Jurkat, Clone E6-1 (cell line): ENCODE data around the gene TAF11.
"Not testable (repeated sequence)": the region's sequence is repeated elsewhere in the genome, so short reads cannot be mapped to it uniquely, and the experiment has no call there.

Source experiments
- DNase-seq: peaks from one replicate; pipeline ENCODE4 v3.0.0-alpha.2; 2011; ENCODE audit warnings: low read depth, low spot score
- H3K4me3 ChIP-seq: 2 replicates; pipeline ENCODE4 v1.5.1; 2011; ENCODE audit warnings: mild to moderate bottlenecking, low read length, control low read depth, moderate library complexity

Gene TAF11

DNA sequence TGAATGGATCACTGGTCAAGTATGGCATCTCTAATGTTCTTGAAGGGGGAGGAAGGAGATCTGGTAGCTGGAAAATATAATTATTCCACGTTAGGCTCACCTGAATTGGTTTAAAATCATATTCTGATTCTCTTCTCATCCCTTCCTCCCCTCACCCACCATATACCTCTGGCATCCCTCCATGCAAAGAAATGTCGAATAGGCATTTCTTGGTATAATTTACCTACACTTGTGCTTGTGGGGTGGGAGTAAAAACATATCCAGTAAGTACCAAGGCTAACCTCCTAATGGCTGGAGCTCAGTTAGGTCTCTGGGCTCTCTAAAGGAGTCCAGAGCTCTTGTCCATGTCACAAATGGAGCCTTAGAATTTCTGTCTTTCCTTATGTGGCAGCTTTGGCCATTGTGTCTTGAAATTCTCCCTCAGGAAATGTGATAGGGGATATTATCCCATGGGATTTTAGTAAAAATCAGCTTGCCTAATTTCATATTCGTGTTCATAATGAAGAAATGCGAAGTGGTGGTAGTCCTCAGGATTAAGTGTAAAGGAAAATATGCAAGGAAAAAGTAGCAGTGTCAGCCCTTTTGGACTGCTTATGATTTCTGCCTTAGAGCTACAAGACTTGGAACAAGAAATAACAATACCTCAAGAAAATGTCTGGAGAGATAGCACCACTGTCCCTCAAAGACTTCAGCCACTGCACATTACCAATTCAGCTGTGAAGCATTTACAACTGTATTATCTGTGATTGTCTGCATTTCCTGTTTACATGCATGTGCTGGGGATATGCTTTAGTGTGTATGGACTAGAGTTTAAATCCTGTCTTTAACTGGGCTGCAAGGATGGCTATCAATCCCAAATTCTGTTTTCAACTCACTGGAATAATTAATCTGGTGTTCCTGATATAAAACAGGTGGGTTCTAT lies 12.3 kb downstream of the TAF11 start:
- DNase-seq: no peak
- H3K4me3 ChIP-seq: no peak overlapping the region

- DNase-seq: no peak
- H3K4me3 ChIP-seq: no peak overlapping the region
Measured at GRCh38 chr6:34872332-34872731, 15.5 kb downstream of the TAF11 start.

DNA sequence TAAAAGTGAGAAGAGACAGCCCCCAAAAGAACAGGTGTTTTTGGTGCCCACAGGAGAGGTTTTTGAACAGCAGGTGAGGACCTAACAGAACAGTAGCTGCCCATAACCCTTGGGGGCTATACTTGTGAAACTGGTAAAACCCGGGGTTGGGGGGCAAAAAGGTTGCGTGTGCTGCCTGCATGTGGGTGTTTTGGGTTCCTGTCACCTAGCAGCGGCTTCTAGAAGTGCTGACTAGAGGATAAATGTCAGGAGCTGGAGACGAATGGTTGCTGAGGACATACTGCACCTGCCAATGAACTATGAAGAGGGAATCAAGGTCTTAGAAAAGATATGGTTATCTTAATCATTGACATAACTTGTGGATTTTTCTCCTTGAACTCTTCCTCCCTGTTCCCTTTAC lies 16.0 kb downstream of the TAF11 start:
- DNase-seq: no peak
- no peak overlapping the region for H3K4me3 ChIP-seq

DNA sequence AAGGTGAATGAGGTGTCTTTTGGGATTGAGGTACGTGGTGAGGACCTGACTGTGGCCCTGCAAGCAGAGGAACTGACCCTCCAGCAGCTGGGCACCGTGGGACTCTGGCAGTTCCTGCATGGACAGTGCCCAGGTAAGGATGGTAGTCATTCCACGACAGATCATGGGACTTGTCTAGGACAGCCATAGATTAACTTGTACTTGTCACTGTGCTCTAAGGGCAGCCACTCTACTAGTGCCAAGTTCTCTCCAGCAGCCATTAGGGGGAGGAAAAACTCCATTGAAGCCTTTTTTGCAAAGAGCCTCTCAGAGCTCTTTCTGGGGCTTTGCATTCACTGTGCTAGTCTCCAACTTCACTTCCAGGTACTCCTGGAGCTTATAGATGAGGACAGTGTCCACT lies 20.4 kb downstream of the TAF11 start:
- no peak overlapping the region for H3K4me3 ChIP-seq
- DNase-seq: no peak

DNA sequence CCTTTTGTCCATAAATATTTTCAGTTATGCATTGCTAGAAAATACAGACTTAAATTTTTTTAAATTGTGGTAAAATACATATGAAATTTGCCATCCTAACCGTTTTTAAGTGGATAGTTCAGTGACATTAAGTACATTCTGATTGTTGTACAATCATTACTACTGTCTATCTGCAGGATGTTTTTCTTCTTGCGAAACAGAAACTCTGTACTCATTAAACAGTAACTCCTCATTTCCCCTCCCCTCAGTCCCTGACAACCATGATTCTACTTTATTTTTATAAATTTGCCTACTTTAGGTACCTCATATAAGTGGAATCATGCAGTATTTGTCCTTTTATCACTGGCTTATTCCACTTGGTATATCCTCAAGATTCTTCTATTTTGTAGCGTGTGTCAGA lies 21.3 kb downstream of the TAF11 start:
- H3K4me3 ChIP-seq: no peak overlapping the region
- DNase-seq: no peak

DNA sequence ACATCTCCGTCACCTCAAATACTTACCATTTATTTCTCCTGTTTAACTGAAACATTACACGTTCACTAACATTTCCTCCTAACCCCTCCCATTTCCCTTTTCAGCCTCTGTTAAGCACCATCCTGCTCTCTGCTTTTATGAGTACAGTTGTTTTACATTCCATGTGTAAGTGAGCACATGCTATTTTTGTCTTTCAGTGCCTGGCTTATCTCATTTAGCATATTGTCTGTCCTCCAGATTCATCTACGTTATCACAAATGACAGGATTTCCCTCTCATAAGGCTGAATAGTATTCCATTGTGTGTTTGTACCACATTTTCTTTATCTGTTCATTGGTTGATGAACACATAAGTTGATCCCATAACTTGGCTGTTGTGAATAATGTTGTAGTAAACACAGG lies 22.7 kb downstream of the TAF11 start:
- H3K4me3 ChIP-seq: no peak overlapping the region
- no peak for DNase-seq

DNA sequence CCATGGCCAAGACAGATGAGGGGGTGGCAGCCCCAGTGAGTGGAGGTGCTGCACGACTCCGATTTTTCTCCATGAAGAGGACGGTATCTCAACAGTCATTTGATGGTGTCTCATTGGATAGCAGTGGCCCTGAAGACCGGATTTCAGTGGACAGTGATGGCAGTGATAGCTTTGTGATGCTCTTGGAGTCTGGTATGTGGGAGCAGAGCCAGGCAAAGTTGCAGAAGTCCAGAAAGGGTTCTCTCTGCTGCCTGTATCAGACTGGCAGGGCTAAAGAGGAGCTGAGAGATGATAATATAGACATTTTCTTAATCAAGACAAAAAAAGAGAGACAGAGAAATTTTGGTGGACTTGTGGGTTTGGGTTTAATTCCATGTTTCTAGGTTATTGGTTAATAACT lies 23.8 kb downstream of the TAF11 start:
- no peak overlapping the region for H3K4me3 ChIP-seq
- no peak for DNase-seq

GRCh38 chr6:34860776-34861175 lies 27.1 kb downstream of the TAF11 start:
- DNase-seq: no peak

DNA sequence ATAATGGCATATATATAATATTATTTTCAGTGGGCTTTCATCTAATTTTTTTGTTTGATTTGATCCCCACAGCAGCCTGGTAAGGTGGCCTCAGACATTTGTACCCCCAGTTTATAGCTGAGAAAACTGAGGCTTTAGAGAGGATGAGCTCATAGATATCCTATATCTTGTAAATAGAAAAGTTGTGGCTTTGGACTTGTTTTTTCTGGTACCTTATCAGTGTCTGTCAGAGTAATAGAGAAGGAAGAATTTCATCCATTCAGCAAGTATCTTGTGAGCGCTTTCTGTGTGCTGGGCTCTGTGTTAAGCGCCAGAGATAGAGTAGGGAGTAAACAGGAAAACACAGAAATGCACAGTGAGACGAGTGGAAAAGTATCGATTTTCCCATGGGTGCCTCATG lies 27.9 kb downstream of the TAF11 start:
- no peak overlapping the region for H3K4me3 ChIP-seq

More at GRCh38 chr6:34860776-34861175, 27.1 kb downstream of the TAF11 start:
- no peak overlapping the region for H3K4me3 ChIP-seq

GRCh38 chr6:34858681-34859080 lies 29.2 kb downstream of the TAF11 start:
- H3K4me3 ChIP-seq: no peak overlapping the region
- no peak for DNase-seq

More for the DNA sequence above, 27.9 kb downstream of the TAF11 start:
- no peak for DNase-seq

DNA sequence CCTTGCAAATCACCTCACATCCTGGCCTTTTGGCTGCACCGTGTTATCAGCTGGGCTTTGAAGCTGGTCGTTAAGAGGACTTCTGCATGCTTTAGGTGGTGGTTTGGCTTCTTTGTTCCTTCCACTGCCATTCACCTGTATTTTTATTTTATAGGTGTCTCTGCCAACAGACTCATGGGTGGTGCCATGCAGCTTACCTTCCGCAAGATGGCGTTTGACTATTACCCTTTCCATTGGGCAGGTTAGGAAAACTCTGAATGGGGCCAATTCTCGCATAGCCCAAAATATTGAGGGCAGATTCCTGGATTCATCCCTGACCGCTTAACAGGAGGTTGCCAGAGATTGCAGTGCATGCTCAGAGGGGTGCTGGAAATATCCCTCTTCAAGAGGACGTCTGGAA lies 32.4 kb downstream of the TAF11 start:
- no peak for DNase-seq
- no peak overlapping the region for H3K4me3 ChIP-seq

GRCh38 chr6:34852406-34853085 lies 35.3 kb downstream of the TAF11 start:
- DNase-seq: no peak
- no peak overlapping the region for H3K4me3 ChIP-seq

DNA sequence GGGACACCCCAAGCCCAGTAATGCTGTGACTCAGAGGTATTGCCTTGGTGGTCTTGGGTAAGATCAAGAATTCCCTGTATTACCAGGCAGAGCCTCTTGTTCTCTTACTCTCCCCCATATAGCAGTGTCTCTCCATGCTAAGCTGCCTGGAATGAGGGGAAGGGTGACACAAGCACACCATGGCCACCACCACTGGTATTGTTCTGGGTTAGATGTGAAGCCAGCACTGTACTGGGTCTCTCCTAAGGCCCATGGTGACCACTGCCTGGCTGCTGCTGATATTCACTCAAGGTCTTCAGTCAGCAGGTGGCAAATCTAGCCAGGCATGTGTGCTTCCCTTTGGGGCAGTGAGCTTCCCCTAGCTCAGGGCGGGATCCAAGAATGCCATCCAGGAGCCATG lies 36.5 kb downstream of the TAF11 start:
- H3K4me3 ChIP-seq: no peak overlapping the region
- DNase-seq: no peak

DNA sequence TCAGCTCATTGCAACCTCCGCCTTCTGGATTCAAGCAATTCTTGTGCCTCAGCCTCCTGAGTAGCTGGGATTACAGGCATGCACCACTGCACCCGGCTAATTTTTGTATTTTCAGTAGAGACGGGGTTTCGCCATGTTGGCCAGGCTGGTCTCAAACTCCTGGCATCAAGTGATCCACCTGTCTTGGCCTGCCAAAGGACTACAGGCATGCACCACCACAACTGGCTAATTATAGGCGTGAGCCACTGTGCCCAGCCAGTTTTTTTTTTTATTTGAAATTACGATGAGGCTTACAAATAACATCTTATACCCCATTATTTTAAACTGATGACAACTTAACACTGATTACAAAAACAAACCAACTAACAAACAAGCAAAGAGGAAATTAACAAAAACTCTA lies 38.8 kb downstream of the TAF11 start:
- not testable (repeated sequence) for H3K4me3 ChIP-seq

GRCh38 chr6:34839666-34840352 lies 48.0 kb downstream of the TAF11 start:
- DNase-seq: no peak
- H3K4me3 ChIP-seq: no peak overlapping the region

More for the DNA sequence above, 38.8 kb downstream of the TAF11 start:
- not testable (repeated sequence) for DNase-seq

GRCh38 chr6:34837528-34837927 lies 50.3 kb downstream of the TAF11 start:
- H3K4me3 ChIP-seq: no peak overlapping the region
- no peak for DNase-seq

DNA sequence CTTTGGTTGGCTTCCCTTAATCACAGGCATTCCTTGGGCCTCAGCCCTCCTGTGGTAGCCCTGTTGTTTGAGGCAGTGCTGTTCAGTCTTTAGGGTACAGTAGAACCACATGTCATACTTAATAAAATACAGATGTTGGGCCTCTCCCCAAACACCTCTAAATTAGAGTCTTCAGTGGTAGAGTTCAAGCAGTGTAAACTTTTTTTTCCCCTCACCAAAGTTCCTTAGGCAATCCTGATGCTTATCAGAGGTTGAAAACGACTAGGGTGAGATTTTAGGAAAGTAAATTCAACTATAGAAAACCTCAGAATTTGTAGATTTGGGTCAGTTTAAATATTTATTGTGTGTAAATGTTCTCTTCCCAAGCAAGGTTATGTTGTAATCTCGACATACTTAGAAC lies 51.4 kb downstream of the TAF11 start:
- H3K4me3 ChIP-seq: no peak overlapping the region
- no peak for DNase-seq

- H3K4me3 ChIP-seq: no peak overlapping the region
- no peak for DNase-seq
Measured at GRCh38 chr6:34836008-34836407, 51.8 kb downstream of the TAF11 start.

DNA sequence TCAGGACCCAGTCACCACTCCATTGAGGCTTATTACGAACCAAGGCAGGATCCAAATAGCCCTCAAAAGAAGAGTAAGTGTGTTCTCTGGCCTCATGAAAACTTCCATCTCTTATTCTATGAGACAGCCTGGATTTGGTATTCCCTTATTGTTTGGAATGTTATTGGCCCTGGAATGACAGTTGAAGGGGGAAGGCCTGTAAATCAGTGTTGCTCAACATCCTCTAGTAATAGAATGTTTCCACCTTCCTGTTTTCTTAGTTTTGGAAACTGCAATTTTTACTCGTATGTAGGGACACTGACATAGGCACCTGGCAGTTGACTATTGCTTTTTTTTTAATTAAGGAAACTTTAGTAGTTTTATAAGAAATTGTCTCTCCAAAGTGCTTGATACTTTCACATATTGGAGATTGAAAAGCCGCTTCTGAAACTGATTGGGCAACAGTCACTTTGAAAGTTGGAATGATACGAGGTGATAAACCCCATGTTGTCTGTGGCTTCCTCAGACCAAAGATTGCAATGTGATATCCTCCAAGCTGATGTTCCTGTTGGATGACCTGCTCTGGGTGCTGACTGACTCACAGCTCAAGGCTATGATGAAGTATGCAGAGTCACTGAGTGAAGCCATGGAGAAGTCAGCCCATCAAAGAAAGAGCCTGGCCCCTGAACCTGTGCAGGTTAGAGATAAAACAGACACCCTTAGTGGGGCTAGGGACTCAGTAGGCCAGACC lies 52.9 kb downstream of the TAF11 start:
- no peak overlapping the region for H3K4me3 ChIP-seq
- DNase-seq: no peak
